Small intestine (tissue), 7 donors: ENCODE measurements around the gene PDIA4. TPM values are rescaled to one million over a fixed set of nuclear protein-coding genes. Genes with fewer than 3 reads are reported as not detected.

ENCODE experiments used
- DNase-seq, 2 donors: peaks; one replicate each; pipeline versions ENCODE4 v3.0.0 to v3.0.0-alpha.2; 2013
- FAIRE-seq: peaks from 2 replicates; lab custom pipeline; 2012; peaks lifted over from hg19 to GRCh38; lab: Jason Lieb, UNC
- H3K27ac ChIP-seq, 3 donors: one replicate each; pipeline ENCODE4 v1.5.1; 2013; ENCODE audit warnings: low read length in 2 of 3, mild to moderate bottlenecking in 2 of 3, control low read depth in 1 of 3, inconsistent platforms in 1 of 3, low read depth in 1 of 3, moderate library complexity in 1 of 3
- H3K27me3 ChIP-seq, 3 donors: one replicate each; pipeline ENCODE4 v1.6.1; 2013; ENCODE audit warnings: low read length in 3 of 3, inconsistent platforms in 1 of 3; ENCODE audit not compliant: control insufficient read depth in 3 of 3, insufficient read depth in 3 of 3
- H3K36me3 ChIP-seq, 3 donors: one replicate each; pipeline ENCODE4 v1.6.1; 2013; ENCODE audit warnings: low read length in 3 of 3, inconsistent platforms in 1 of 3, low read depth in 1 of 3, mild to moderate bottlenecking in 1 of 3, moderate library complexity in 1 of 3; ENCODE audit not compliant: control insufficient read depth in 3 of 3, insufficient read depth in 2 of 3
- H3K4me1 ChIP-seq, 3 donors: one replicate each; pipeline ENCODE4 v1.6.1; 2013; ENCODE audit warnings: low read length in 2 of 3, inconsistent platforms in 1 of 3, low read depth in 1 of 3, mild to moderate bottlenecking in 1 of 3, moderate library complexity in 1 of 3; ENCODE audit not compliant: control insufficient read depth in 3 of 3, insufficient read depth in 2 of 3
- H3K4me3 ChIP-seq, 3 donors: one replicate each; pipeline ENCODE4 v1.5.1; 2013; ENCODE audit warnings: low read length in 3 of 3, control low read depth in 1 of 3, inconsistent platforms in 1 of 3, low read depth in 1 of 3, mild to moderate bottlenecking in 1 of 3, moderate library complexity in 1 of 3
- H3K9me3 ChIP-seq, 2 donors: one replicate each; pipeline ENCODE4 v1.6.1; 2013; ENCODE audit warnings: low read depth in 1 of 2, low read length in 1 of 2; ENCODE audit not compliant: control insufficient read depth in 2 of 2, insufficient read depth in 1 of 2
- WGBS, 3 donors: extraction: QIAGEN DNeasy Blood & Tissue Kit; methylation state at CpG; one replicate each; pipeline ENCODE4 v1.1.7; 2013; 5-methylcytosine and 5-hydroxymethylcytosine counted together
- polyA plus RNA-seq, 4 donors: library from polyadenylated mRNA; stranded (reverse) in 3 of 4; unstranded in 1 of 4; fragments of 200-250 nt in 3 of 4; fragments of 120-200 nt in 1 of 4; gene quantifications; one replicate each; pipeline versions ENCODE4 v1.2.1 to v1.2.3, GENCODE V29; 2013
- donor health status: healthy with polysubstance abuse.
- donor health status: control.
- donor health status: control.
- donor health status: Bipolar disorder and iron deficiency.
- donor health status: healthy.

PDIA4 gene
- polyA plus RNA-seq, 4 donors = 19.9 to 239 (median 84.4) TPM

- WGBS, 3 donors = 46 to 48% (median 48%) methylated on average over 20 of the region's 20 CpGs
- H3K36me3 ChIP-seq = peaks cover 16 to 95% (median 19%) of the 10 kb centered on the region in 3 donors
- FAIRE-seq = no peak
These were observed 22.6 kb downstream of the PDIA4 start for GRCh38 chr7:149005427-149006344.

GRCh38 chr7:149004405-149005370 lies 23.6 kb downstream of the PDIA4 start:
- Histone ChIP-seq H3K4me3 (no peak overlapping the region), H3K9me3 (no peaks in the 10 kb centered on the region), H3K27me3 (no peaks in the 10 kb centered on the region), H3K4me1 (no peaks in the 10 kb centered on the region), H3K36me3 (peaks cover 14 to 90% (median 19%) of the 10 kb centered on the region in 3 donors), H3K27ac (no peak overlapping the region)
- FAIRE-seq (no peak), DNase-seq (no peak)
- 86 to 90% (median 89%) methylated on average over 28 of the region's 28 CpGs for WGBS, 3 donors

More at GRCh38 chr7:149005427-149006344, 22.6 kb downstream of the PDIA4 start:
- peak; percentile 73 to 83 for DNase-seq
- Histone ChIP-seq H3K4me1 (no peaks in the 10 kb centered on the region), H3K4me3 (no peak overlapping the region), H3K27me3 (no peaks in the 10 kb centered on the region), H3K9me3 (no peaks in the 10 kb centered on the region), H3K27ac (no peak overlapping the region)

- no peaks in the 10 kb centered on the region for H3K27me3 ChIP-seq
- H3K27ac ChIP-seq = no peak overlapping the region
- H3K4me3 ChIP-seq = no peak overlapping the region
- H3K36me3 ChIP-seq = peaks cover 10 to 80% (median 19%) of the 10 kb centered on the region in 3 donors
- no peaks in the 10 kb centered on the region for H3K4me1 ChIP-seq
- WGBS, 3 donors = 92 to 94% (median 93%) methylated on average over 27 of the region's 27 CpGs
- DNase-seq = no peak
- FAIRE-seq = no peak
- no peaks in the 10 kb centered on the region for H3K9me3 ChIP-seq
These were observed 24.6 kb downstream of the PDIA4 start for GRCh38 chr7:149003560-149004305.

- no peak overlapping the region for H3K27ac ChIP-seq
- H3K27me3 ChIP-seq = no peaks in the 10 kb centered on the region
- H3K9me3 ChIP-seq = no peaks in the 10 kb centered on the region
- WGBS, 3 donors = 81 to 89% (median 85%) methylated on average over 11 of the region's 11 CpGs
- DNase-seq = no peak
- H3K4me3 ChIP-seq = no peak overlapping the region
- peaks cover 10 to 73% (median 17%) of the 10 kb centered on the region in 3 donors for H3K36me3 ChIP-seq
- H3K4me1 ChIP-seq = no peaks in the 10 kb centered on the region
- no peak for FAIRE-seq
These were observed 25.3 kb downstream of the PDIA4 start for GRCh38 chr7:149003018-149003417.

GRCh38 chr7:149002604-149003003 lies 25.7 kb downstream of the PDIA4 start:
- Histone ChIP-seq H3K9me3 (no peaks in the 10 kb centered on the region), H3K36me3 (peaks cover 10 to 69% (median 13%) of the 10 kb centered on the region in 3 donors), H3K4me1 (no peaks in the 10 kb centered on the region), H3K4me3 (no peak overlapping the region), H3K27ac (no peak overlapping the region), H3K27me3 (no peaks in the 10 kb centered on the region)
- DNase-seq (no peak), FAIRE-seq (no peak)
- 95 to 98% (median 96%) methylated on average over 12 to 13 of the region's 13 CpGs for WGBS, 3 donors

GRCh38 chr7:149001427-149002068 lies 26.8 kb downstream of the PDIA4 start:
- Histone ChIP-seq H3K27me3 (no peaks in the 10 kb centered on the region), H3K4me3 (no peak overlapping the region), H3K27ac (no peak overlapping the region), H3K4me1 (no peaks in the 10 kb centered on the region), H3K9me3 (no peaks in the 10 kb centered on the region), H3K36me3 (peaks cover 9 to 58% (median 11%) of the 10 kb centered on the region in 3 donors)
- WGBS, 3 donors = 78 to 87% (median 79%) methylated on average over 11 of the region's 11 CpGs
- no peak for DNase-seq
- FAIRE-seq = no peak

- H3K27ac ChIP-seq = no peak overlapping the region
- peaks cover 7 to 53% (median 11%) of the 10 kb centered on the region in 3 donors for H3K36me3 ChIP-seq
- no peak overlapping the region for H3K4me3 ChIP-seq
- FAIRE-seq (no peak), DNase-seq (no peak)
- no peaks in the 10 kb centered on the region for H3K9me3 ChIP-seq
- no peaks in the 10 kb centered on the region for H3K27me3 ChIP-seq
- WGBS, 3 donors = 79 to 92% (median 91%) methylated on average over 5 of the region's 5 CpGs
- no peaks in the 10 kb centered on the region for H3K4me1 ChIP-seq
These were observed 27.3 kb downstream of the PDIA4 start for GRCh38 chr7:149000961-149001360.
